ENCODE data around the gene TMEM214.
"Not testable (repeated sequence)": the region's sequence is repeated elsewhere in the genome, so short reads cannot be mapped to it uniquely, and the experiment has no call there.

TMEM214 gene

DNA sequence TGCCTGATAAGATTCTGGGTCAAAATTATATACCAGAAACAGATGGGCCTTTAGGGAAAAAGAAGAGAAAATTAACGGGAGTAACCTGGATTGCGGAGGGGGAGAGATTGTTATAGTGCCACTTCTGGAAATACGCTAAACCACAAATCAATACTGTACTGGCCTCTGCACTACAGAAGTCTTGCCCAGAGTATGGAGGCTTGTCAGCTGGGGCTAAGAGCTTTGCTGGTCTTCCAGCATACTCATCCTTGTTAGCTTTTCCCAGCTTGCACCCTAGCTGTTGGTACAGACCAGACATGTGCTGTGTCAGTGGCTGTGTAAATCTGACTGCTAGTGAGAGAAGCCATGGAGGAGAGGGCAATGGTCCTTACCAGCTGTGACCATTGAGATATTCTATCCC lies 27.6 kb downstream of the TMEM214 start:
- Mint-ChIP-seq H3K9me3 (no peaks in the 10 kb centered on the region), H3K27me3 (no peaks in the 10 kb centered on the region), H3K36me3 (ENCODE audit: low read depth) (peaks cover 46% of the 10 kb centered on the region), H3K4me1 (ENCODE audit: low read depth) (no peaks in the 10 kb centered on the region), H3K4me3 (no peak overlapping the region), H3K27ac (no peak overlapping the region)

- H3K27ac Mint-ChIP-seq, result no peak overlapping the region
- H3K36me3 Mint-ChIP-seq (ENCODE audit: low read depth), result peaks cover 68% of the 10 kb centered on the region
- no peaks in the 10 kb centered on the region for H3K27me3 Mint-ChIP-seq
- H3K9me3 Mint-ChIP-seq, result no peaks in the 10 kb centered on the region
- H3K4me1 Mint-ChIP-seq (ENCODE audit: low read depth), result peaks cover 28% of the 10 kb centered on the region
- H3K4me3 Mint-ChIP-seq, result no peak overlapping the region
Observed at GRCh38 chr2:27065128-27065527, 32.4 kb downstream of the TMEM214 start.

- no peaks in the 10 kb centered on the region for H3K9me3 Mint-ChIP-seq
- no peaks in the 10 kb centered on the region for H3K27me3 Mint-ChIP-seq
- peaks cover 42% of the 10 kb centered on the region for H3K4me1 Mint-ChIP-seq (ENCODE audit: low read depth)
Observed at GRCh38 chr2:27067385-27067784, 34.6 kb downstream of the TMEM214 start.

GRCh38 chr2:27069436-27069835 lies 36.7 kb downstream of the TMEM214 start:
- no peaks in the 10 kb centered on the region for H3K9me3 Mint-ChIP-seq
- peak overlapping the region; percentile 98 for H3K4me3 Mint-ChIP-seq
- peak overlapping the region; percentile 63 for H3K27ac Mint-ChIP-seq
- H3K4me1 Mint-ChIP-seq (ENCODE audit: low read depth), result peaks cover 61% of the 10 kb centered on the region
- H3K27me3 Mint-ChIP-seq, result no peaks in the 10 kb centered on the region
- peaks cover 52% of the 10 kb centered on the region for H3K36me3 Mint-ChIP-seq (ENCODE audit: low read depth)

More at GRCh38 chr2:27067385-27067784, 34.6 kb downstream of the TMEM214 start:
- no peak overlapping the region for H3K4me3 Mint-ChIP-seq
- peak overlapping the region; percentile 66 for H3K27ac Mint-ChIP-seq
- H3K36me3 Mint-ChIP-seq (ENCODE audit: low read depth), result peaks cover 68% of the 10 kb centered on the region

DNA sequence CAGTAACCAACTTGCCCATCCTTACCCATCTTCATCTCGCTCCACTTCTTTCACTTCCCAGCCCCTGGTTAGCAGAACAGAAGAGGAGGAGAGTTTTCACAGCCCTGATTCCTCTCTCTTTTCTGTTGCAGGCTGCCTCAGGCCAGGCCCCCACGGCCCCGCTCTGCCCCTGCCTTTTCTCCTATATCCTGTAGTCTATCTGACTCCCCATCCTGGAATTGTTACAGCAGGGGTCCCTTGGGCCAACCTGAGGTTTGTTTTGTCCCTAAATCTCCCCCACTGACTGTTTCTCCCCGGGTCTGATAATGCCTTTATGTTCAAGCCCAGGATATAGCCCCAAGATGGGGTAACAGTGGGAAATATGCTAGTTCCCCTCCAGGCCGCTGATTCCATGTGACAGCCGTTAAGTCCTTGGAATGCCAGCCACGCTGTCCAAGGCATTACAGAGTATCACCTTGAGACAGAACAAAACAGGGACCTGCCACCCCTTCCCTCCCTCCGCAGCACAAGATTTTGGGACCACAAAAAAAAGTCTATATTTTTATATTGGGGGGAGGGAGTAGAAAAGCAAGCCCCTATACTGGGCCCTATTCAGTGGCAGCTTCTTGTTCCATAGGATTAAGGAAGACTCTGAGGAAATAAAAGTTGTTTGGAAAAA lies 37.3 kb downstream of the TMEM214 start:
- no peaks in the 10 kb centered on the region for H3K27me3 Mint-ChIP-seq
- H3K4me3 Mint-ChIP-seq, result peak overlapping the region; percentile 98
- peak overlapping the region; percentile 89 for H3K27ac Mint-ChIP-seq
- peaks cover 67% of the 10 kb centered on the region for H3K4me1 Mint-ChIP-seq (ENCODE audit: low read depth)
- H3K9me3 Mint-ChIP-seq, result no peaks in the 10 kb centered on the region
- H3K36me3 Mint-ChIP-seq (ENCODE audit: low read depth), result peaks cover 49% of the 10 kb centered on the region

DNA sequence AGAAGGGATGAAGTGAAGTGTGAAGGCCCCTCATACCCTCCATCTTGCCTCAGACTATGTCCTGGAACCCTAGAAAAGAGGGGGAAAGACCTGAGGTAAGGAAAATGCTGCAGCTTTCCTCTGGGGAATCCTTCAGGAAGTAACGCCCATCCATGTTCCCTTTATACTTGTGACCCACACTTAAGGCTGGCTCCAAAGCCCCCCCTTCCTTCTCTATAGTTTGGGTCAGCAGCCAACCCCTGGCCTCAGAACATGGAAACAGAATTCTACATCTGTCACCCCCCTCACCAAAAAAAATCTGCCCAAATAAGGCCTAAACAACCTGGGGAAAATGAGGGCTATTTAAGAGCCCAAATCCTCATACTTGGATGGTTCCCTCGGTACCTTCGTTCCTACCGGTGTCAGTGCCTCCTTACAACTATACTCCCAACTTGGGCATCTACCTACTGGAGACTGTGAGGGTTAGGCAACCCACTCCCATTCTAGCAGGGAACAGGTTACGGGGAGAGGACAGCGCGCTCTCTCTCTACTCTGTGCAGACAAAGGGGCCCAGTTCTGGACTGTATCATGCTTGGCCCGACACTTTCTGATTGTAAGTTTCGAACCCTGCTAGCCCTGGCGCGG lies 38.0 kb downstream of the TMEM214 start:
- Mint-ChIP-seq H3K4me1 (ENCODE audit: low read depth) (peaks cover 74% of the 10 kb centered on the region), H3K36me3 (ENCODE audit: low read depth) (peaks cover 43% of the 10 kb centered on the region), H3K9me3 (no peaks in the 10 kb centered on the region), H3K27ac (peak overlapping the region; percentile 89), H3K27me3 (no peaks in the 10 kb centered on the region), H3K4me3 (peak overlapping the region; percentile 98)

DNA sequence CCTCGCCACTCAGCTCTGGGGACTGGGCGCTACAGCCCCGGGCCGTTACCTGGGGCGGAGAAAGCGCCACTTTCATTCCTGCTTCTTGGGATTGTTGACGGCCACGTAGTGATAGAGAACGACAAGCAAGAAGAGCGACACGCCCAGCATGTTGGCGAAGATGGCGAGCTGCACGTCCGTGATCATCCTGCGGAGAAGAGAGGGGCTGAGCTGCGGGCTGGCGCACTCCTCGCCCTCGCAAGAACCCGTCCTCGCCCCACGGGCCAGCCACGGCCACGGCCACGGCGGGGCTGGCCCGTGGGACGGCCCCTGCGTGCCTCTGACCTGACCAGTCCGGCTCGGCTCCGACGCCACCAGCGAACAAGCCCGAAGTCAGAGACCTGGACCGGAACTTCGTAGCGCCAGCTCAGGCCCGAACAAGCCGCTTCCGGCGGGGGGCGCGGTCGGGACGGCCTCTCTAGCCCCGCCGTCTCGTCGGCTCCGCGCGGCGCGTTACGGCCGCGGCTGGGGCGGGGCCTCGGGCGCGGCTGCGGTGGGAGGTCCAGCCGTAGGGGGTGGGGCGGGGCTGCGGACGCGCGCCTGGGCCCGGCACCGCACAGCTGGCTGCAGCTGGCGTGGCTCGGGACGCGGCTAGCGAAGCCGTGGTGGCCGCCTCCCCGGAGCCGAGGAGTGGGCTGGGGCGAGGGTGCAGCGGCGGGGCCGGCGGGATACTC lies 38.7 kb downstream of the TMEM214 start, which contains the start of gene OST4:
Gene OST4, minus strand, starts transcription at position 378 of the 713 bp plus-strand sequence.
- Mint-ChIP-seq H3K27ac (peak within 1 kb of the TSS; percentile 93), H3K27me3 (no peaks in the 10 kb centered on the region), H3K36me3 (ENCODE audit: low read depth) (peaks cover 39% of the 10 kb centered on the region), H3K9me3 (no peaks in the 10 kb centered on the region), H3K4me3 (peak within 1 kb of the TSS; percentile 98), H3K4me1 (ENCODE audit: low read depth) (peaks cover 76% of the 10 kb centered on the region)

DNA sequence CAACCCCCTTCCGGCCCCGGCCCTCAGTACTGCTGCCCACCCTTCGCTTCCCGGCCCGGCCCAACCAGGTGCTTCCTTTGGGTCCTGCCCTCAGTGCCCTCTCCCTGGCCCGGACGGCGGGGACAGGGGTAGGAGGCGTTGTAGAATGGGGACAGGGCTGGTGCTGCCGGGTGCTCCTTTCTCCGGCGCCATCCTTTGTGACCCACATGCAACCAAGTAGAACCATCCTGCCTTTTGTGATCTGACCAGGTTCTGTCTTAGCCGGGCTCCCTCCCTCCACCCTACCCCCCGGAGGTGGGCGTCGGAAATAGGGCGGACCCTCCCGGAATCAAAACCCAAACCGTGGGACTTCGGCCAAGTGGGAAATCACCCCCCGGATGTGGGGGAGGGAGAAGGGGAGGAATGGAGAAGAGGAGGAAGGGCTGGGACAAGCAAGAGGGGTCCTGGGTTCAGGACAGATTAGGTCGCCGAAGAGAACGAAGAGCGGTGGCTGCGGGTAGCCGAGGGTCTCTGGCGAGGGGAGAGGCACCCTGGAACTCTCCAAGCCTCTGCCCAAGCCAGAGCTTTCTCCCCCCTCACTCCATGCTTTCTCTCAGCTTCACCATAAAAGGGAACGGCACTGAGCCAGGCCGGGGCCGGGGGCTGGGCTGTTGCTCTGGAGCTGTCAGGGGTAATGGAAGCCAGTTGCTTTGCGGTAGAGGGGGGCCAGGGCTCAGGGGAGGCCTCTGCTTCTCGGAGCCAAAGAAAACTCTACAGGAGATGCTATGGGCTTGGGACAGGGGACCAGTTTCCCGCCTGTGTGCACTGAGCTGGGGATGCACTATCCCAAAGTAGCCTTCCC lies 39.4 kb downstream of the TMEM214 start:
- peaks cover 37% of the 10 kb centered on the region for H3K36me3 Mint-ChIP-seq (ENCODE audit: low read depth)
- no peaks in the 10 kb centered on the region for H3K9me3 Mint-ChIP-seq
- H3K27me3 Mint-ChIP-seq, result no peaks in the 10 kb centered on the region
- H3K27ac Mint-ChIP-seq, result peak overlapping the region; percentile 93
- peak overlapping the region; percentile 87 for H3K4me3 Mint-ChIP-seq
- peaks cover 79% of the 10 kb centered on the region for H3K4me1 Mint-ChIP-seq (ENCODE audit: low read depth)

- H3K4me3 Mint-ChIP-seq, result peak overlapping the region; percentile 87
- H3K27me3 Mint-ChIP-seq, result no peaks in the 10 kb centered on the region
- H3K36me3 Mint-ChIP-seq (ENCODE audit: low read depth), result peaks cover 30% of the 10 kb centered on the region
- H3K27ac Mint-ChIP-seq, result peak overlapping the region; percentile 47
- H3K9me3 Mint-ChIP-seq, result no peaks in the 10 kb centered on the region
- H3K4me1 Mint-ChIP-seq (ENCODE audit: low read depth), result peaks cover 81% of the 10 kb centered on the region
Observed at GRCh38 chr2:27072920-27073319, 40.2 kb downstream of the TMEM214 start.

DNA sequence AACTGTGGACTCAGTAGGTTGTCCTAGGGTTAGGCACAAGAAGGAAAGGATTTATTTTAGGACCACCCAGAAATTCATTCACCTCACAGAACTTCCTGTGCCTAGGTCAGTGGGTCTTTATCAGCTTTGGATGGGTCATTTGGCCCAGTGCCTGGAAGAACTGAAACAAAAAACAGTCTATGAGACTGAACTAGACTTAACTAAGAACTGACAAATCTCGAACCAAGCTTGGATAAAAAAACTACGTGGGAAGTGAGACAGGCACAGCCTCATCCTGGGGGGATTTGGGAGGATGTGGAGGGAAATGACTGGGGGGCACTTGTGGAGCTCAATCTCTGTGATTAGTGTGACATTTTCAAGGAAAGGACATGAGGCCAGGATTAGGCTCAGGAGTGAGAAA lies 41.0 kb downstream of the TMEM214 start:
- H3K4me3 Mint-ChIP-seq, result no peak overlapping the region
- peak overlapping the region; percentile 17 for H3K27ac Mint-ChIP-seq
- H3K27me3 Mint-ChIP-seq, result no peaks in the 10 kb centered on the region
- peaks cover 73% of the 10 kb centered on the region for H3K4me1 Mint-ChIP-seq (ENCODE audit: low read depth)
- H3K36me3 Mint-ChIP-seq (ENCODE audit: low read depth), result peaks cover 22% of the 10 kb centered on the region
- H3K9me3 Mint-ChIP-seq, result no peaks in the 10 kb centered on the region

DNA sequence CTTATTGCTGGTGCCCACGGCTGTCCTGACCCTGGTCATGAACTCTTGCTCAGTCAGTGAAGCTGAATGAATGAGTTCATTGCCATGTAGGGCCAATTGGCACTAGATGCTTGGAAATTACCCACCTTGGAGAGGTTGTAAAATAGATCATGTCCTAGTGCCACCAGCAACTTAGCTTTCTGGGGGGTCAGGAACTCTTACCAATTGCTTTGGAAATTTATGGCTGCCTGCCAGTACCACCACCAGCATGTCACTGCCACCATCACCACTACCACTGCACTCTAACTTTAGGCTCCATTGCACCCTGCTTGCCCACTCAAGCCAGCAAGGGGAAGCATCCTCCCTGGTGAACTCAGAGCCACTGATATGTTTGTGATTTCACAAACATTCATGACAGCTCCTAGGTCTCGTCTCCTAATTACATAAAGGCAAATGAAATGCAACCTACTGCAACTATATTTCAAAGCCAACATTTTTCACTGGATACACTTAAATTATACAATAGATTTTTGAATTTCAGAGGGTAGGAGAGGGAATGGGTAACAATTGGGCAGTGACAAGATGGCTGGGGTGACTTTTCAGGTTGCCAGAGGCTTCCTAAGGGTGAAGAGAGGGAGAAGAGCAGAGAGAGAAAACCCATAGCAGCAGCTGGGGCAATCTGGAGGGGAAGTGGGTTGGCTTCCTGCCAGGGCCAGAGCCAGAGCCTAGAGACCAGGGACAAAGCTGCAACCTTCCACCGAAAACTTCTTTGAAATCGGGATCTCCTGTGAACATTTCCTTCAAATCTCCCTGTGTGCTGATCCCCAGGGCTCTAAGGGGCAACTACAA lies 42.2 kb downstream of the TMEM214 start:
- Mint-ChIP-seq H3K4me1 (ENCODE audit: low read depth) (peaks cover 62% of the 10 kb centered on the region), H3K9me3 (no peaks in the 10 kb centered on the region), H3K4me3 (peak overlapping the region; percentile 14), H3K36me3 (ENCODE audit: low read depth) (peaks cover 10% of the 10 kb centered on the region), H3K27ac (peak overlapping the region; percentile 68), H3K27me3 (no peaks in the 10 kb centered on the region)

GRCh38 chr2:27075566-27075871 lies 42.8 kb downstream of the TMEM214 start:
- Mint-ChIP-seq H3K4me3 (peak overlapping the region; percentile 14), H3K27ac (peak overlapping the region; percentile 68), H3K4me1 (ENCODE audit: low read depth) (peaks cover 61% of the 10 kb centered on the region)
- not testable (repeated sequence) for H3K9me3 Mint-ChIP-seq; H3K27me3 Mint-ChIP-seq; H3K36me3 Mint-ChIP-seq (ENCODE audit: low read depth)

- Mint-ChIP-seq H3K4me3 (no peak overlapping the region), H3K4me1 (ENCODE audit: low read depth) (peaks cover 64% of the 10 kb centered on the region), H3K9me3 (no peaks in the 10 kb centered on the region), H3K27ac (peak overlapping the region; percentile 60), H3K36me3 (ENCODE audit: low read depth) (no peaks in the 10 kb centered on the region), H3K27me3 (no peaks in the 10 kb centered on the region)
Observed at GRCh38 chr2:27076323-27076722, 43.6 kb downstream of the TMEM214 start.

DNA sequence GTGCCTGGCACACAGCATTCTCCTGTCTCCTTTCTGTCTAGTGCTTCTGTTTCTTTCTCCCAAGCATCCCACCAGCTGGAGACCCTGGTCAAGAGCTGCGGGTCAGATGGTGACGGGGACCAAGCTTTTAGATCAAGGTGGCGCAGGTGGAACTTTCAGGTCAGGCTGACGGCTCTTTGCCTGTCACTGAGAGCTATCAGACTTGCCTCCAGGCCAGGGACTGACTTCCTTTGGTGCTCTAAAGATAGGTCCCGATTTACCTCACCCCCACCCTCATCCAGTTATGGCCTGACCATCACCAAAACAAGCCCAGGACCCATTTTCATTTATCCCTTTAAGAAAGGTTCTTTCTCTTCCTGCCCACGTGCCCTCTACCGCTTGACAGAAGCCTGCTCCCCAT lies 44.5 kb downstream of the TMEM214 start:
- Mint-ChIP-seq H3K27me3 (no peaks in the 10 kb centered on the region), H3K36me3 (ENCODE audit: low read depth) (no peaks in the 10 kb centered on the region), H3K4me1 (ENCODE audit: low read depth) (peaks cover 66% of the 10 kb centered on the region), H3K27ac (no peak overlapping the region), H3K4me3 (no peak overlapping the region), H3K9me3 (no peaks in the 10 kb centered on the region)

Data from stimulated activated naive CD8-positive, alpha-beta T cell treated with anti-CD3 and anti-CD28 coated beads, Interleukin-15, Interleukin-2, amounts not matched to agents 100 ng/mL and 50 ng/mL, for 24 hours (primary cell).